ENCODE data around the gene CPOX.
"Not testable (repeated sequence)": the region's sequence is repeated elsewhere in the genome, so short reads cannot be mapped to it uniquely, and the experiment has no call there.

CPOX gene

DNA sequence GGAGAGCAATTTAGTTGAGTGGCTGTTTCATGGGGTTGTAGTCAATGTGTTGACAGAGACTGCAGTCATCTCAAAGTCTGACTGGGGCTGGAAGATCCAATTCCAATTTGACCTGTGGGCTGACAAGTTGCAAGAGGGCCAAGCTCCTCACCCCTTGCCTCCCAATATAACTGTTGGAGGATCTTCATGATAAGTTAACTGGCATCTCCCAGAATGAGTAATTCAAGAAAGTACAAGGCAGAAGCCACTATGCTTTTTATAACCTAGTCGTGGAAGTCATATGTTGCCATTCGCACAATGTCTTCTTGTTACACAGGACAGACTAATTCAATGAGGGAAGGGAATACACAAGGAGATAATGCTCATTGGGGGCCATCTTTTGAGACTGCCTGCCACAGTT lies 32.5 kb downstream of the CPOX start:
- no peak for DNase-seq

DNA sequence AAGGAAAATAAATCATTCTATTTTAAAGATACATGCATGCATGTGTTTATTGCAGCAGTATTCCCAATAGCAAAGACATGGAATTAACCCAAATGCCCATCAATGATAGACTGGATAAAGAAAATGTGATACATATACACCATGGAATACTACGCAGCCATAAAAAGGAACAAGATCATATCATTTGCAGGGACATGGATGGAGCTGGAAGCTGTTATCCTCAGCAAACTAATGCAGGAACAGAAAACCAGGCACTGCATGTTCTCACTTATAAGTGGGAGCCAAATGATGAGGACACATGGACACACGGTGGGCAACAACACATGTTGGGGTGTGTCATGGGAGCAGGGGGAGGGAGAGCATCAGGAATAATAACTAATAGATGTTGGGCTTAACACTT lies 33.6 kb downstream of the CPOX start:
- not testable (repeated sequence) for DNase-seq

DNA sequence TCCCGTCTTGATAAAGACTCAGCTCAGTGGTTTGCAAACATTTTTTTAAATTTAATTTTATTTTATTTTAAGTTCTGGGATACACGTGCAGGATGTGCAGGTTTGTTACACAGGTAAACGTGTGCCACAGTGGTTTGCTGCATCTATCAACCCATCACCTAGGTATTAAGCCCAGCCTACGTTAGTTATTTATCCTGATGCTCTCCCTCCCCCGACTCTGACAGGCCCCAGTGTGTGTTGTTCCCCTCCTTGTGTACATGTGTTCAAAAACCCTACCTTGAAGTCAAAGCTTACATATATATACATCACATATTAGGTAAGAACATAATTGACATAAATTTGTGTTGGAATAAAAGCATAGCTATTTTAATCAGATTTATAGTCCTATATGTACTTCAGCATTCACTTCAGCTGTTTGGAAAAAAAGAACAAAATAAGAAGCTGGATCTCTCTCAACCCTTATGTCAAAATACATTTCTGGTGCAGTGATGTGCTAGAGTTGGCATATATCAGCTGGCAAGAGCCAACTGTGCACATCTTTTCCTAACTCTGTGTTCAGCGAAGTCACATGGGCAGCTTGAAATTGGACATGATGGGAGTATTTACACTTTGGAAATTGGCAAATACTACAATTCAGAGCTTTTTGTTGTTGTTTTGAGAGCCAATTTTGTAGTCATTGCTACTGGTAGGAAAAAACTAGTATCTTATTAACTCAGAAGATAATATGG lies 35.1 kb downstream of the CPOX start:
- no peak for DNase-seq

DNA sequence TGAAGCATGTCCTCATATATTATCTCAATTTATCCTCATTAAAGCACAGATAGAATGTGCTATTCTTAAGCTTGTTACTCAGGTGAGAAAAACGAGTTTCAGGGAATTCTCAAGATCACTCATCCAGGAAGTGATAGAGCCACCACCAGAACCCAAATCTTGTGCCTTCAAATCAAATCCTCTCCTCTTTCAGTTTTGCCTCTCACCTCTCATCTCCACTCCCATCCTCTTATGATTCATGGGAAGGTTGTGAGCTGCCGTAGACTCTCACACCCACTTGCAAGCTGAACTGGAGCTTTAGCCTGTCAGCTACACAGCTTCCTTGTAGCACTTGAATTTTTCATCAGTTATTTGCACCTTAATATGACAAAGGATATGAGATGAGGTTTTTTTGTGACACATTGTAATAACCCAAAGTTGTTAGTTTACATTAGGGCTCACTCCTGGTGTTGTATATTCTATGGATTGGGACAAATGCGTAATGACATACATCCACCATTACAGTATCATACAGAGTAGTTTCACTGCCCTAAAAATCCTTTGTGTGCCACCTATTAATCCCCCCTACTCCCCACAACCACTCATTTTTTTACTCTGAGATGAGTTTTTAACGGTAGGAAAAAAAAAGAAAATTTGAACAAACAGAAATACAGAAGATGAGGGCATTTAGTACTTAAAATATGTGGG lies 35.9 kb downstream of the CPOX start:
- DNase-seq, result no peak

DNA sequence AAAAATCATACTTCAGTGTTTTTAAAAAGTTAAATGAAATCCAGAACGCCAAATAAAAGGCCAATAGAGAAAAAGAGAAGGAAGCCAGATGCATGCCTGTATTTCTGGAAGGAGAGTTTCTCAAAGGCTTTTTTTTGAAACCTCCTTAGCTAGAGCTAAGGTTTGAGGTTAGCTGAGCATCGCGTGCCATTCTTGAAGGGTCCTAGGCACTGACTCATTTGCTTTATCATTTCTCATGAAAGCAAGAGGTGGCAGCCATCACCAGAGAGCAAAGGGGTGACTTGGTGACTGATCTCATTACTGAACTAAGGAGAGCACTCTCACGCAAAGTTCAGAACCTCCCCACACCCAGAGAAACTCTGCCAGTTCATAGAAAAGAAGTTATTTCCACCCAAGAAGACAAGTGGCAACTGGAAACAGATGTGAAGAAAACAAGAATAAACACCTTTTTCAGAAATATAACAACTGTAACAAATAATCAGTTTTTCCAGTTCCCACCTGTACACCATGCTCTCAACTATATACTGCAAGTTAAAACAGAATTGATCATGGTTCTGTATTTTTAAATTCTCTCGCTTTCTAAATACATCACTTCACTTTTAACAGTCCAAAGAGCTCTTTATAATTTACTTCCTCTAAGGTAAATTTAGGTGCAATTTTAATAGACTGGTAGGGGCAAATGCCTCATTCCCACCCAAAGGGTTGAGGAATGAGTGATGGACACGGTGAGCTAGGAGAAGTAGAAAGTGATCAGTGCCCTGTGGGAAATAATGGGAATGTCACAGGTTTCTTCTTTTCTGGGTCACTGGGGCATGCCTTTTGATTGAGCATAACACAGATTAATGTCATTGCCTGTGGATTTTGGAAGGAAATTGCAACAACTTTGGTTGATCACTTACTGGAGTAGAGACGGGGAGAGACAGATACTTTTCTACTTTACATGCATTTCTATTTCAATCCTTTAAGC lies 37.0 kb downstream of the CPOX start:
- no peak for DNase-seq

DNA sequence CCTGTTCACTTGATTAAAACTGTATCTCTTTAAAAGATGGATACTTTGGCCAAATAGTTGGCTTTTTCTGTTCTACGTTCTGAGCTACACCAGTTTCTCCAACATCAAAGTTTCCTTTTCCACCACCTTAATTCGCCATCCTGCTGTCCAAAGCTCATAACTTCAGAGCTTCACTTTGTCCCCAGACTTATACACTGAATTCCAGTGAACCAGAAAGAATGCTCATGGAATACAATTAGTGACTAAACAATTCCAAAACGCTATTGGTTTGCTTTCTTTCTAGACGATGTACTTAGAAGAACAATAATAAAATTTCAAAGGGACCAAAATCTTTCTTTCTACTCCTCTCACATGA lies 38.4 kb downstream of the CPOX start:
- no peak for DNase-seq

DNA sequence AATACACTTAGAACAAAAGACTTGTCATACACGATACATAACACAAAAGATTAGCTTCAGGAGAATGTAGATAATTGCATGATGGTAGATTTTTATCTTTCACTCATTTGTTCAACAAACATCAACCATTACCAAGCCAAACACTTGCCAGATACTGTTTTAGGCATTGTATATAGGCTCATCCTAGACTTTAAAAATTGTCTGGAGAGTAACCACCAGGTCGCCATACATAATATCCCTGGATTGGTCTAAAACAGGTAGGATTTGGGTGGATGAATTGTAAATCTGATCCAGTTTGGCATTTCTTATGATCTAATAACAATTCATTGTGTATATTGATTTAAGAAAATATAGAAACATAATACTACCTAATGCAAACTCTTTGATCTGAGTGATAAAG lies 38.8 kb downstream of the CPOX start:
- no peak for DNase-seq

DNA sequence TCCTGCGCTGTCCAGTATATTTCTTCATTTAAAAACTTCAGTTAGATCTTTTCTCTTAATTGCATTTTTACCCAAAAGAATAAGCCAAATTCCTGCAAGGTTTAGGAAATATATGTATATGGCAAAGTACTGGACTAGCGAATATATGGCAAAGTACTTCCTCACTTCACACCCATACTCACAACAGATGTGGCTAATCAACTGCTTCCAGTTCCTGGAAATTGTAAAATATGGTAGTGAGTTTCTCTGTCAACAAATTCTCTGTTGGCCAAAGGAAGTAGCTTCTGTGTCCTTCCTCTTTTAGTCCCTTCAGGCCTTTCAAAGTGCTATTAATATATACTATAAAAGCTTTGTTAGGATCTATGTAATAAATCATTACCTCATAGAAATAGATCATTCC lies 39.7 kb downstream of the CPOX start:
- DNase-seq, result no peak

DNA sequence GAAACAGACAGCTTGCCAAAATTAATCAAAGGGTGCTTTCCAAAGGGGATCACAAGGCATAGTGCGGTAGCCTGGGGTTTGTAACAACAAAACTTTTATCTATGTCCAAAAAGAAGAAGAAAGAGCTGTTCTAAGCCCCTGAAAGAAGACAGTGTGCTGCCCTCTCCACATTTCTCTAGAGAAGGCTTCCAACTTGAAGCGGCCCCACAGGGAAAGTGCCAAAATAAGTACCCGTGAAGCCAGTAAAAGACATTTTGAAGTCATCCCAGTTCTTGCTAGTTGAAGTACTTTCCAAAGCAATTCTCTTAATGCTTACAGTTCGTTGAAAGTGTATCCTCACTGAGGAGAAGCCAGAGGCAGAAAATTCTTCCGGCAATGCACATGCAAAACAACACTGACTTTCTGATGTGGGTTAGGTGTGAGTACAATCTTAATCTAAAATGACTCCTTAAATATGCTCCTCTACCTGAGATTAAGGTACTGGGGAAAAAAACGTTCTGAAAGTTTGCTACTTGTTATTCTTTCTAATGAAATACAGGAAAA lies 40.3 kb downstream of the CPOX start:
- DNase-seq, result no peak

DNA sequence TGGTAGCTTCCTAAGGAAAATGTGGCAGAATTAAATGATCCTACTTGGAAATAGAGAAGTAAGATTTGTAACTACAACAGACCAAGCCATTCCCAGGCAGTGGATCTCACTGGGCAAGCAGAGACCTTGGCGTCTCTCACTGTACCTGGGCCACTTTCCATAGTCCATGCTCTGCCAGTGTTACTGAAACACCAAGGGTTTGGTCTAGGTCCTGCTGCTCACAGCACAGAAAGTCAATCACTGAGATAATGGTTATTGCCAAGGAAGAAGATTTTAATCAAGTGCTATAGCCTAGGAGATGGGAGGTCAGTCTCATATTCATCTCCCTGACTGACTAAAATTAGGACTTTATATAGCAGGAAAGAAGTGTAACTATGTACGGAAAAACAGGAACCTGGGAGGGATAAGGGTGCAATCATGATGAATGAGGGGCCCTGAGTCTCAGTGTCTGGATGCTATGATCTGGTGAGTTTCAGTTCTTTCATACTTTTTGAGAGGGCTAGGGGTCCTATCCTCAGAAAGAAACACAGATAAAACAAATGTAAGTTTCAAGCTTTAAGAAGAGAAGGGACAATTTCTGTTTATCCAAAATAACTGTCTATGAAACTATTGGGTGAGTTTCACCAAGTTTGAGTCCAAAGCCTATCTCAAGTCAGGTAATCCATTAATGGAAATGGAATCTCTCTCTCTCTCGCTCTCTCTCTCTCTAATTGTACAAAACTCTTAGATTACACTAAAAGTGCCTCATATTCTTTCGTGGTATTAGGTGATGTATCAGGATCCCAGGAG lies 41.0 kb downstream of the CPOX start:
- DNase-seq, result no peak

DNA sequence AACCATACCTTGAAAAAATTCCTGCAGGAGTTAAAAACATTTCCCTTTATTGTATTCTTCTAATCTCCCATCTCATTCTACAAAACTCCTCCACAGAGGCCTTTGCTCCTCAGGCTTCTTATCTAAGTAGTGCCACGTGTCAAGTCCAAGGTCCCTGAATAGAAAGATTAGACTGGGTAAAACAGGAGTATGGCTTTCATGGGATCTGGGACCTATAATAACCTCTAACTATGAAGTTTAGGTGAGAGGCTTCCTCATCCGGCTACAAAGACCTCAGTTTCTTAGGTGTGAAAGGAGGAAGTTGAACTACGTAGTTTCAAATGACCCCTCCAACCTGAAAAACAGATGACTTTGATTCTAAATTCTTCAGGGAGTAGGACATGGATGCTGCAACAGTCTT lies 41.7 kb downstream of the CPOX start:
- DNase-seq, result no peak

DNA sequence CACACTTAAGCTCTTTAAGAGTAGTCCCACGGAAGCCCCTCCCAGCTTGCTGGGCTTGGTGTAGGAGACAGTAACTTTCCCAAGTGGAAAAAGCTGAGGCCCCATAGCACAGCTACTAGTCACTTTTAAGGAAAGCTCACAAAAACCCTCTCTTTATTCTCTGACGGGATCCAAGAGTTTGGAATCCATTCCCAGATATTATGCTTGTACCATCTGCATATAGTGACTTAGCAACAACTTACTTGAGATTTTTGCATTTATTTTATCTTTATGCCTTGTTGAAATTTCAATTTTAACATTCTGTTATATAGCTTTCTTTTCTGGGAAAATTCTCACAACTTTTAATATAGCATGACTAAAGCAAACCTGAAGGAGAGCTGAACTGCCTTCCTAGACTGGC lies 42.2 kb downstream of the CPOX start:
- DNase-seq, result no peak

DNA sequence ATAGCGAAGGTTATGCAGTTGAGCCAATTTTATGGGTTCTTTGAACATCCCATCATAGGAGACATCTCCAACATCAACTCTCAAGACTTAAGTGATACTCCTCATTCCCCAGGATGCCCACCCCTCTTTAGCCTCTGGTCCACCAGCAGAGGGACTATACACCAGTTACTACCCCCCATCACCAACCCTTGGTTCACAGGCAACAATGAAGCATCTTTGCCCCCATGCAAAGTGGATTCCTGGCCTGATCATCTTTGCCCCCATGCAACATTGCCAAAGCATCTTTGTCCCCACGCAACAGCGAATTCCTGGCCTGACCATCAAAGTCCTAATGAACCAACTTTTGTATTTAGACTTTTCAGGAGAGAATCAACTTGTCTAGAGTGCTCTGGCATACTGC lies 42.6 kb downstream of the CPOX start:
- DNase-seq, result no peak

DNA sequence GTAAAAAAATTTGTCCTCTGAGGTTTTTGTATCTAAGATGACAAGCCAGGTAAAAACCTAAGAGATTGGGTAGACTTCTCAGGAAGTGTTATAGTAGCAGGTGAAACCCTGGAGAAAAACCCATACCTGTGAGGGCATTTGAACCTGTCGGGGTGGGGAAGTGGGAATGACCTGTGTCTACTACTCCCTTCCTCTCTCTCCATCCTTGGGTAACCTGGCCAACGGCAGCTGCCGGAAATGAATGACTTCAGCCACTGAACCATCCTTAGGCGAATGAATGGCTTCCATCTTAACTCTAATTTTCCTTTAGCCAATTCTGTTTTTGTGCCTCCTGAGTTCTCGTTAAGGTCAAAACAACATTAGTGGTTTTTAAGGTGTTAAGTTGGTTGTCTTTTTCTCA lies 44.9 kb downstream of the CPOX start:
- DNase-seq, result no peak

DNA sequence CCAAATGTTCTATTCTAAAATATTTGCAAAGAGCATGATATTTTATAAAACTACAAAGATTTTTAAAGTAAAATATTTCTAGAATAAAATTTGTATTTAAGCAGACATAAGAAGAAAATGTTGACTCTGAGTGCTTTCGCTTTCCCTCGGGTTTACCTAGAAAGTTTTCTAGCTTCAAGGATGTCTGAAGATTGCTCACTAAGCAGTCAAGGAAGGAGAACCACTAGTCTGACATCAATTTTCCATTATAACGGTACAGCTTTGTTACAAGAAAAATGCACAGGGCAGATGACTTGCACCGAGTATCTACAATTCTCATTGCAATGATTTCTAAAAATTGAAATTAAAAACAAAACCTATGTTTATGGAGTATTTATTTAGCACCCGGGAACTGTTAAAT lies 47.5 kb downstream of the CPOX start:
- DNase-seq, result no peak

DNA sequence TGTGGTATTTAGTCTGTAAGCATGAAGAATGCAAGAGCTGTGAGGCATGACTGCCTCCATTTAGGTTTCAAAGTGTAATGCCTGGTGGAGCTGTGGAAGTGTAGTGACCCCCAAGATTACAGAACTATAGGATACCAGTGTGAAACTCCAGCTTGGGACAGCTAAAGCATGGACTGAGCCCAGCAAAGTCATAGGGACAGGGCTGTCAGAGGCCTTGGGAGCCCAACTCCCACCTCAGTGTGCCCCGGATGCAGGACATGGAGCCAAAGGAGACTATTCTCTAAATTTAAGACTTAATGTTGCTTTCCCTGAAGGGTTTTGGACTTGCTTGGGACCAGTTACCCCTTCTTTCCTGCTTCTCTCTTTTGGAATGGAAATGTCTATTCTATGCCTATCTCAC lies 50.8 kb downstream of the CPOX start:
- no peak for DNase-seq

DNA sequence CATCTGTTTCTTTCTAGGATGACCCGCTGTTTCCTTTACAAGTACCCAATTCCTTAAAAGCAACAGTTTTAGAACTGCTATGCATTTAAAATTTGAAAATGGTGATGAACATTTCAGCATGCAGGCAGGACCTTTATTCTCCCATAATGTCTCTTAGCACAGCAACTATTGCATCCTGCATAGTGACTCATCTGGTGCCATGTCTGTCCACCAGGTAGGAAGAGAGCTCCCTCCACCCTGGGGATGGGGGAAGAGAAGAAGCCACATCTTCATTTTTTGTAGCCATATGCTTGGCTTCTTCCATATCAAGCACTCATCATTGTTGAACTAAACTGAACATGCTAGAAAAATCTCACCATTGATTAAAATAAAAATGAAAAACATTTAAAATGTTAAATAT lies 51.7 kb downstream of the CPOX start:
- no peak for DNase-seq

DNA sequence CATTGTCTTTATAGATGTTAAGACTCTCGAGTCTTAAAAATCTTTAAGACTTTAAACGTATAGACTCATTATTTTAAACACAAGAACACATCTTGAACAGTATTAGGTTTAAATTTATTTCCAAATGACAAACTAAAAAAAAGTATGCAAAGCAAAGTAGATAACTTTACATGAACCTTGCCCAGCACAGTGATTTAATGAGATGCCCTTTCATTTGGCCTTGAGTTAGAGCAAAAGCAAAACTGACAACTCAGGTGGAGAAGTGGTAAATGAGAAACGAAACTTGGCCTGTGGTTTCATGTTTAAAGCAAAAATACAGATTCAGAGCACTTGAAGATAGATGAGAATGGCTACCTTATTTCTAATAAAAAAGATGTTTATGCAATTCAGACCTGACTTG lies 53.1 kb downstream of the CPOX start:
- DNase-seq, result no peak

DNA sequence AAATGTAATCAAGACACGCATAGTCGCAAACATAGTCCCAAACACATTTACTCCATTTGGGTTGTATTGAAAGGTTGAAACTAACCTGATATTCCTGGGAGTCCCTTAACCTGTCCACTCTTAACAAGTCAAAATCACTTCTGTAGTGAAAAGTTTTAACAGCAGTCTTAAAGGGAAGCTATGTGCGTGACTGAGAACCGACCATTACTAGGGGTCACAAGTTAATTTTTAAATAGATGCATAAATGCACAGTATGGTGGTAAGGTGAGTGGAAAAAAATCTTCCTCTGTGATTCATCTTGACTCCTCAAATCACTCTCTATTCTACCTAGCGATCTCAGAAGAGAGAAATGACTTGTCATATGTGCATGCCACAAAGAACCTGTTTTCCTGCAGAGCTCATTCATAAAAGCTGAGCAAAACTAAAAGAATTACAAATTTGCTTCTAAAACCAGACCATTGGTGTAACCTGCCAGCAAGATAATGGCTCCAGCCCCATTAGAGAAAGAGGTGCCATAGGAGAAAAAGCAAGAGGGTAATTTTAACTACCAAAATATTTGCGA lies 56.9 kb downstream of the CPOX start:
- no peak for DNase-seq

DNA sequence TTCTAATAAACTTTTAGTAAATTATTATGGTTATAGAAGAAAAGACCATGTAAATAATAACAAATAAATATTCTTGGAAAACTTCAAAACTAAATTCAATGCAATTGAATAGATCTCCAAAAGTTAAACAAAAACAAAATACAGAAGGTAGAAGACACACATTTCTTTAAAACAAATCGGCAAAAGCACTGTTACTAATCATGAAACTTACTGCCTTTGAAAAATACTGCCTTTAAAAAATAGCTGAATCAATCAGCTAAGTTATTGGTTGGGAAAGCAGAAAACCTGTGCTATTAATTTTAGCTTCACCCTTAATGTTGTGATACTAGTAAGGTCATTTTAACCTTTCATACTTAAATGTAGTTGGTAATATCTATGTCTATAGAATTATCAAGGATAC lies 58.7 kb downstream of the CPOX start:
- no peak for DNase-seq

DNA sequence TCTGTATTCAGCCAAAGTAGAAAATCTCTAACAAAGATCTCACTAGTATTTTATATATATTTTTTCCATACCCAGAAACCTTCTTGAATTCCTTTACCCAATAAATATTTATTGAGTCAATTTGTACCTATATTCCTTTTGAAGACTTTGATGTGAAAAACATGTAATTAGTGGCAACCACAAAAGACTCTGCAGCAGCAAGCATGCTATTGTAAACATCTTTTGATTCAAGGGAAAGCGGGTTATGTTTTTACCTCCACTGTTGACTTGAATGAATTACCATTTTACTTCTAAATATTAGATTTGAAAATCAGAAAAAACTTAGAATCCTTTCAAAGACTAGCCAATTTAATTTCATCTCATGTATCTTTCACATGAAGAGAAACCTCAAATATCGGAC lies 59.2 kb downstream of the CPOX start:
- DNase-seq, result no peak

Data from NCI-H1417 treated with DMSO at 0.1 percent for 48 hours (cell line).